Neural progenitor cell (in vitro differentiated cells): Measurements from ENCODE around the gene VWA5B2. TPM values are rescaled to one million over a fixed set of nuclear protein-coding genes. Genes with fewer than 3 reads are reported as not detected.

Experiments used
- DNase-seq: peaks from one replicate; pipeline ENCODE4 v3.0.0-alpha.2; 2016; ENCODE audit warnings: low spot score
- H2AFZ ChIP-seq: fragments of 200-600 bp; sonication (generic); replicated peaks from 2 replicates; pipeline ENCODE4 v1.6.1; 2016; ENCODE audit warnings: antibody characterized with exemption
- H3F3A ChIP-seq: fragments of 200-600 bp; sonication (generic); 2 replicates; pipeline ENCODE4 v1.6.1; 2016; ENCODE audit warnings: antibody characterized with exemption, low read depth
- H3K27ac ChIP-seq: fragments of 200-600 bp; sonication (generic); 2 replicates; pipeline ENCODE4 v1.5.1; 2016; ENCODE audit warnings: mild to moderate bottlenecking
- H3K27me3 ChIP-seq: fragments of 200-600 bp; sonication (generic); 2 replicates; pipeline ENCODE4 v1.6.1; 2016; ENCODE audit warnings: mild to moderate bottlenecking, moderate library complexity
- H3K36me3 ChIP-seq: fragments of 200-600 bp; sonication (generic); 2 replicates; pipeline ENCODE4 v1.5.1; 2016
- H3K4me1 ChIP-seq: fragments of 200-600 bp; sonication (generic); 2 replicates; pipeline ENCODE4 v1.6.1; 2016; ENCODE audit warnings: mixed run types
- H3K4me2 ChIP-seq: fragments of 200-600 bp; sonication (generic); 2 replicates; pipeline ENCODE4 v1.6.1; 2016
- H3K4me3 ChIP-seq: fragments of 200-600 bp; sonication (generic); 2 replicates; pipeline ENCODE4 v1.5.1; 2016
- H3K79me2 ChIP-seq: fragments of 200-600 bp; sonication (generic); 2 replicates; pipeline ENCODE4 v1.6.1; 2016; ENCODE audit warnings: low read depth
- H3K9ac ChIP-seq: fragments of 200-600 bp; sonication (generic); 2 replicates; pipeline ENCODE4 v1.6.1; 2016
- H3K9me3 ChIP-seq: fragments of 200-600 bp; sonication (generic); 2 replicates; pipeline ENCODE4 v1.5.1; 2016; ENCODE audit warnings: low read depth
- H4K20me1 ChIP-seq: fragments of 200-600 bp; sonication (generic); 2 replicates; pipeline ENCODE4 v1.6.1; 2016; ENCODE audit warnings: low read depth
- H3K27ac Mint-ChIP-seq: 3 replicates; pipeline ENCODE4 v1.8.0; 2021; ENCODE audit warnings: mixed read lengths
- H3K27me3 Mint-ChIP-seq: 2 replicates; pipeline ENCODE4 v1.8.0; 2022; ENCODE audit warnings: low read depth, mild to moderate bottlenecking, inconsistent platforms, moderate library complexity, mixed read lengths; ENCODE audit not compliant: insufficient read depth
- H3K36me3 Mint-ChIP-seq: 3 replicates; pipeline ENCODE4 v1.8.0; 2021; ENCODE audit warnings: mixed read lengths
- H3K4me1 Mint-ChIP-seq: 3 replicates; pipeline ENCODE4 v1.8.0; 2021; ENCODE audit warnings: mixed read lengths
- H3K4me3 Mint-ChIP-seq: 3 replicates; pipeline ENCODE4 v1.8.0; 2021; ENCODE audit warnings: mild to moderate bottlenecking, moderate library complexity, mixed read lengths
- H3K9me3 Mint-ChIP-seq: 3 replicates; pipeline ENCODE4 v1.8.0; 2020; ENCODE audit warnings: mixed read lengths
- CTCF ChIP-seq: fragments of 200-600 bp; sonication (generic); IDR thresholded peaks from 2 replicates; pipeline ENCODE4 v1.5.1; 2017; ENCODE audit warnings: antibody characterized with exemption, mild to moderate bottlenecking
- EZH2 ChIP-seq: fragments of 200-600 bp; sonication (generic); IDR thresholded peaks from 2 replicates; pipeline ENCODE4 v1.6.1; 2017; ENCODE audit warnings: antibody characterized with exemption, mild to moderate bottlenecking, moderate library complexity
- EZH2phosphoT487 ChIP-seq: fragments of 200-600 bp; sonication (generic); IDR thresholded peaks from 2 replicates; pipeline ENCODE4 v1.6.1; 2017; ENCODE audit warnings: antibody characterized with exemption
- total RNA-seq: library from RNA; depleted of rRNA; stranded (reverse); fragments of >200 nt; gene quantifications from 2 replicates; pipeline ENCODE4 v1.2.3, GENCODE V29; 2015; ENCODE audit warnings: low replicate concordance

VWA5B2 gene
- total RNA-seq, 1 donor from 2014 or later: not detected

GRCh38 chr3:184272269-184272668 is 42.9 kb downstream of the VWA5B2 start:
- no peaks in the 10 kb centered on the region for H3K36me3 Mint-ChIP-seq
- Histone ChIP-seq H3K4me3 (no peak overlapping the region), H3F3A (no peaks in the 10 kb centered on the region), H3K9ac (no peak overlapping the region), H3K4me2 (no peak overlapping the region), H3K36me3 (no peaks in the 10 kb centered on the region), H3K4me1 (no peaks in the 10 kb centered on the region), H4K20me1 (no peaks in the 10 kb centered on the region), H3K27me3 (peaks cover 56% of the 10 kb centered on the region), H2AFZ (no peak overlapping the region), H3K27ac (no peak overlapping the region), H3K79me2 (no peaks in the 10 kb centered on the region), H3K9me3 (no peaks in the 10 kb centered on the region)
- no peak overlapping the region for H3K4me3 Mint-ChIP-seq
- no peak for DNase-seq
- H3K9me3 Mint-ChIP-seq: no peaks in the 10 kb centered on the region
- H3K4me1 Mint-ChIP-seq: peaks cover 9% of the 10 kb centered on the region
- no peak overlapping the region for H3K27ac Mint-ChIP-seq
- peaks cover 18% of the 10 kb centered on the region for H3K27me3 Mint-ChIP-seq
- TF ChIP-seq CTCF: no peak
- TF ChIP-seq EZH2: no peak
- TF ChIP-seq EZH2phosphoT487: no peak

- H3F3A ChIP-seq: no peaks in the 10 kb centered on the region
- H3K9me3 ChIP-seq: no peaks in the 10 kb centered on the region
- H3K4me2 ChIP-seq: peak overlapping the region; percentile 66
- Mint-ChIP-seq H3K9me3 (no peaks in the 10 kb centered on the region), H3K4me1 (peaks cover 9% of the 10 kb centered on the region), H3K36me3 (no peaks in the 10 kb centered on the region), H3K27me3 (peaks cover 33% of the 10 kb centered on the region), H3K4me3 (no peak overlapping the region), H3K27ac (no peak overlapping the region)
- H3K36me3 ChIP-seq: no peaks in the 10 kb centered on the region
- no peaks in the 10 kb centered on the region for H3K4me1 ChIP-seq
- no peak for DNase-seq
- peak overlapping the region; percentile 22 for H3K4me3 ChIP-seq
- H2AFZ ChIP-seq: no peak overlapping the region
- TF ChIP-seq EZH2 (no peak), CTCF (no peak), EZH2phosphoT487 (no peak)
- no peak overlapping the region for H3K9ac ChIP-seq
- no peaks in the 10 kb centered on the region for H4K20me1 ChIP-seq
- H3K27me3 ChIP-seq: peaks cover 54% of the 10 kb centered on the region
- H3K79me2 ChIP-seq: no peaks in the 10 kb centered on the region
- H3K27ac ChIP-seq: no peak overlapping the region
These were observed 46.0 kb downstream of the VWA5B2 start for GRCh38 chr3:184275381-184275701.

- no peaks in the 10 kb centered on the region for H3F3A ChIP-seq
- H3K4me2 ChIP-seq: peak within 1 kb of the TSS; percentile 66
- peak within 1 kb of the TSS; percentile 76 for H2AFZ ChIP-seq
- Mint-ChIP-seq H3K36me3 (no peaks in the 10 kb centered on the region), H3K4me1 (peaks cover 9% of the 10 kb centered on the region), H3K9me3 (no peaks in the 10 kb centered on the region), H3K4me3 (no peak within 1 kb of the TSS), H3K27ac (no peak within 1 kb of the TSS), H3K27me3 (peaks cover 34% of the 10 kb centered on the region)
- H3K9me3 ChIP-seq: no peaks in the 10 kb centered on the region
- no peak for TF ChIP-seq EZH2phosphoT487
- TF ChIP-seq EZH2: peak; percentile 37
- no peaks in the 10 kb centered on the region for H3K4me1 ChIP-seq
- peak within 1 kb of the TSS; percentile 22 for H3K4me3 ChIP-seq
- DNase-seq: no peak
- H3K79me2 ChIP-seq: no peaks in the 10 kb centered on the region
- H3K27ac ChIP-seq: no peak within 1 kb of the TSS
- H3K27me3 ChIP-seq: peaks cover 54% of the 10 kb centered on the region
- H3K9ac ChIP-seq: no peak within 1 kb of the TSS
- H4K20me1 ChIP-seq: no peaks in the 10 kb centered on the region
- no peaks in the 10 kb centered on the region for H3K36me3 ChIP-seq
These were observed 46.9 kb downstream of the VWA5B2 start, which contains the start of gene ECE2 for GRCh38 chr3:184275961-184276910. Gene ECE2 (plus strand): TSS chr3:184276022. CDS start chr3:184276154, 132 bp downstream.

GRCh38 chr3:184277366-184277765 is 48.0 kb downstream of the VWA5B2 start:
- H3K4me3 Mint-ChIP-seq: peak overlapping the region; percentile 25
- Histone ChIP-seq H2AFZ (no peak overlapping the region), H3K4me1 (no peaks in the 10 kb centered on the region)

More at GRCh38 chr3:184277366-184277765, 48.0 kb downstream of the VWA5B2 start:
- H3K4me2 ChIP-seq: no peak overlapping the region
- TF ChIP-seq EZH2: no peak
- TF ChIP-seq EZH2phosphoT487: no peak
- no peak for TF ChIP-seq CTCF
- H3K9me3 ChIP-seq: no peaks in the 10 kb centered on the region
- H3K36me3 Mint-ChIP-seq: no peaks in the 10 kb centered on the region
- H3K9ac ChIP-seq: no peak overlapping the region
- no peak for DNase-seq
- no peaks in the 10 kb centered on the region for H4K20me1 ChIP-seq
- H3K79me2 ChIP-seq: no peaks in the 10 kb centered on the region
- peaks cover 54% of the 10 kb centered on the region for H3K27me3 ChIP-seq
- no peaks in the 10 kb centered on the region for H3K9me3 Mint-ChIP-seq
- H3K4me3 ChIP-seq: no peak overlapping the region
- no peak overlapping the region for H3K27ac Mint-ChIP-seq
- peaks cover 9% of the 10 kb centered on the region for H3K4me1 Mint-ChIP-seq
- peaks cover 33% of the 10 kb centered on the region for H3K27me3 Mint-ChIP-seq
- H3F3A ChIP-seq: no peaks in the 10 kb centered on the region
- no peaks in the 10 kb centered on the region for H3K36me3 ChIP-seq
- H3K27ac ChIP-seq: no peak overlapping the region
